Activated CD4-positive, alpha-beta memory T cell treated with anti-CD3 and anti-CD28 coated beads for 36 hours (primary cell): ENCODE measurements around the gene SLC11A2. TPM values are rescaled to one million over a fixed set of nuclear protein-coding genes. Genes with fewer than 3 reads are reported as not detected.

Source experiments
- CTCF ChIA-PET: fragments of 350-600 bp; sonication (Branson Sonifier 250); formaldehyde crosslinking; loops from one replicate; lab custom pipeline; 2021; ENCODE audit warnings: antibody characterized with exemption, inconsistent platforms; lab: Charles Lee
- POLR2A ChIA-PET: fragments of 350-600 bp; sonication (Branson Sonifier 250); formaldehyde crosslinking; loops from one replicate; lab custom pipeline; 2021; ENCODE audit warnings: antibody characterized with exemption; lab: Charles Lee
- DNase-seq: peaks from one replicate; pipeline ENCODE4 v3.0.0-alpha.2; 2020
- H3K27ac Mint-ChIP-seq: one replicate; pipeline ENCODE4 v1.8.0; 2021; ENCODE audit warnings: mixed read lengths
- H3K27me3 Mint-ChIP-seq: one replicate; pipeline ENCODE4 v1.8.0; 2021; ENCODE audit warnings: mixed read lengths
- H3K36me3 Mint-ChIP-seq: one replicate; pipeline ENCODE4 v1.8.0; 2021; ENCODE audit warnings: mixed read lengths
- H3K4me1 Mint-ChIP-seq: one replicate; pipeline ENCODE4 v1.8.0; 2021; ENCODE audit warnings: low read depth, mixed read lengths
- H3K4me3 Mint-ChIP-seq: one replicate; pipeline ENCODE4 v1.8.0; 2021; ENCODE audit warnings: mild to moderate bottlenecking, mixed read lengths
- H3K9me3 Mint-ChIP-seq: one replicate; pipeline ENCODE4 v1.8.0; 2021; ENCODE audit warnings: mixed read lengths
- intact Hi-C: fragments of 100-400 bp; cut with micrococcal nuclease; formaldehyde crosslinking; loops from one replicate; pipeline ENCODE4 v1.15.1; 2023
- total RNA-seq, 2 experiments: library from RNA; stranded (reverse); gene quantifications; one replicate each; pipeline ENCODE4 v1.2.3, GENCODE V29; 2021

The SLC11A2 gene
- total RNA-seq, 2 experiments from 2014 or later, result 41.4 to 41.6 TPM

- H3K27me3 Mint-ChIP-seq, result no peaks in the 10 kb centered on the region
- no peaks in the 10 kb centered on the region for H3K9me3 Mint-ChIP-seq
- peaks cover 28% of the 10 kb centered on the region for H3K4me1 Mint-ChIP-seq
- ChIA-PET POLR2A (interaction anchor here (0.9 to 2.0 kb wide), 3 partner anchors 9 to 31 kb away, joined by 3 to 6 read pairs (median 3); partner anchors contain the start of gene CSRNP2), CTCF (interaction anchor here (0.9 kb wide), 1 partner anchor 25 kb away, joined by 3 read pairs; no protein-coding TSS in a partner anchor)
- intact Hi-C loops, result no loop called here
- peaks cover 47% of the 10 kb centered on the region for H3K36me3 Mint-ChIP-seq
- H3K27ac Mint-ChIP-seq, result peak overlapping the region; percentile 58
- H3K4me3 Mint-ChIP-seq, result no peak overlapping the region
- no peak for DNase-seq
These were observed 25.6 kb upstream of the SLC11A2 start for GRCh38 chr12:51051787-51052186.

- Mint-ChIP-seq H3K36me3 (peaks cover 38% of the 10 kb centered on the region), H3K4me3 (peak overlapping the region; percentile 97), H3K27ac (peak overlapping the region; percentile 96), H3K4me1 (peaks cover 31% of the 10 kb centered on the region), H3K9me3 (no peaks in the 10 kb centered on the region), H3K27me3 (no peaks in the 10 kb centered on the region)
- no peak for DNase-seq
- intact Hi-C loops, result loop anchor here (2.0 to 5.0 kb wide), 2 partner anchors 273 to 291 kb away; partner anchors contain the start of gene BIN2
- ChIA-PET CTCF (interaction anchor here (0.8 to 1.5 kb wide), 2 partner anchors 12 to 291 kb away, joined by 3 to 6 read pairs; no protein-coding TSS in a partner anchor), POLR2A (interaction anchor here (0.7 to 2.9 kb wide), 9 partner anchors 12 to 406 kb away, joined by 3 to 13 read pairs (median 5); partner anchors contain the start of genes CSRNP2, POU6F1 and SLC11A2)
These were observed 23.3 kb upstream of the SLC11A2 start for GRCh38 chr12:51049525-51049924.

DNA sequence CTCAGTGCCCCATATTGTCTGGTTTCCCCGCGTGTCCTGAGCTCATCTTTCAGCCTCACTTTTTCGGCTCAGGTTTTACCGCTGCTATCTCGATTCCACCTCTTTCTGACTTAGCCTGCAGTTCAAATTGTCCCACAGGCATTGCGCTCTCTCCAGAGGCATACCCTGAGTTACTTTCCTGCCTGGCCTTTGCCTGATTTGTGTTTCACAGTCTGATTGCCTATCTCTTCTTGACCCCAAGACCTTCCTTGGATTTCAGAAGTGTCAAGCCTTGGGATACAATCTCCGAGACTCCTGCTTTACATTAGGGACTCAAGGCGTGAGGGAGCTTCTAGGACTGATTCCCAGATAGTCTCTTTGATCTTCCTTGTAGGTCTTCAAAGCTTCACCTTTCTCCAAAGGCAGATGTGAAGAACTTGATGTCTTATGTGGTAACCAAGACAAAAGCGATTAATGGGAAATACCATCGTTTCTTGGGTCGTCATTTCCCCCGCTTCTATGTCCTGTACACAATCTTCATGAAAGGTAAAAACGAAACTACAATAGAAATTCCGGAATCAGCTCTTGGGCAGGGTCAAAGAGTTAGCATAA, 22.6 kb upstream of the SLC11A2 start:
- intact Hi-C loops, result loop anchor here (1.0 to 5.0 kb wide), 6 partner anchors 22 to 292 kb away; partner anchors contain the start of genes BIN2, CSRNP2, DAZAP2 and SLC11A2
- Mint-ChIP-seq H3K4me3 (peak overlapping the region; percentile 97), H3K9me3 (no peaks in the 10 kb centered on the region), H3K27me3 (no peaks in the 10 kb centered on the region), H3K27ac (peak overlapping the region; percentile 96), H3K36me3 (peaks cover 32% of the 10 kb centered on the region), H3K4me1 (peaks cover 31% of the 10 kb centered on the region)
- POLR2A ChIA-PET, result interaction anchor here (1.0 to 2.9 kb wide), 9 partner anchors 14 to 284 kb away, joined by 3 to 13 read pairs (median 4); partner anchors contain the start of genes CSRNP2, POU6F1 and SLC11A2
- CTCF ChIA-PET, result interaction anchor here (0.6 to 3.4 kb wide), 10 partner anchors 13 to 1363 kb away, joined by 3 to 18 read pairs (median 5); partner anchors contain the start of genes POU6F1 and SLC11A2
- peak; percentile 27 for DNase-seq

GRCh38 chr12:51047655-51048540, 21.7 kb upstream of the SLC11A2 start, which contains the start of gene LETMD1:
Gene LETMD1, plus strand, starts transcription at chr12:51048327. Its CDS starts 30 bp downstream, at chr12:51048357.
- Mint-ChIP-seq H3K27me3 (no peaks in the 10 kb centered on the region), H3K9me3 (no peaks in the 10 kb centered on the region), H3K4me1 (peaks cover 31% of the 10 kb centered on the region), H3K4me3 (peak within 1 kb of the TSS; percentile 97), H3K27ac (peak within 1 kb of the TSS; percentile 96), H3K36me3 (peaks cover 26% of the 10 kb centered on the region)
- DNase-seq, result peak; percentile 95
- ChIA-PET POLR2A (interaction anchor here (1.0 to 2.9 kb wide), 7 partner anchors 15 to 283 kb away, joined by 3 to 13 read pairs (median 4); partner anchors contain the start of genes CSRNP2, POU6F1 and SLC11A2), CTCF (interaction anchor here (0.7 to 3.4 kb wide), 12 partner anchors 12 to 294 kb away, joined by 3 to 18 read pairs (median 4); partner anchors contain the start of gene SLC11A2)
- intact Hi-C loops, result loop anchor here (1.0 to 5.0 kb wide), 7 partner anchors 22 to 293 kb away; partner anchors contain the start of genes BIN2, CSRNP2, DAZAP2 and POU6F1

- Mint-ChIP-seq H3K36me3 (no peaks in the 10 kb centered on the region), H3K27ac (no peak overlapping the region), H3K9me3 (no peaks in the 10 kb centered on the region), H3K27me3 (no peaks in the 10 kb centered on the region), H3K4me1 (peaks cover 4% of the 10 kb centered on the region), H3K4me3 (no peak overlapping the region)
- intact Hi-C loops, result no loop called here
- ChIA-PET CTCF (interaction anchor here (1.3 kb wide), 1 partner anchor 11 kb away, joined by 4 read pairs; no protein-coding TSS in a partner anchor), POLR2A (no interaction called here)
- DNase-seq, result no peak
These were observed 10.1 kb upstream of the SLC11A2 start for GRCh38 chr12:51036279-51036678.

- H3K9me3 Mint-ChIP-seq, result no peaks in the 10 kb centered on the region
- peak; percentile 14 for DNase-seq
- H3K27me3 Mint-ChIP-seq, result peaks cover 4% of the 10 kb centered on the region
- POLR2A ChIA-PET, result no interaction called here
- no peak overlapping the region for H3K4me3 Mint-ChIP-seq
- peaks cover 4% of the 10 kb centered on the region for H3K4me1 Mint-ChIP-seq
- H3K36me3 Mint-ChIP-seq, result no peaks in the 10 kb centered on the region
- CTCF ChIA-PET, result interaction anchor here (0.6 to 1.0 kb wide), 3 partner anchors 14 to 1811 kb away, joined by 3 to 5 read pairs (median 3); no protein-coding TSS in a partner anchor
- no peak overlapping the region for H3K27ac Mint-ChIP-seq
- intact Hi-C loops, result no loop called here
These were observed 7.4 kb upstream of the SLC11A2 start for GRCh38 chr12:51033457-51034089.

- Mint-ChIP-seq H3K27me3 (peaks cover 4% of the 10 kb centered on the region), H3K4me1 (peaks cover 3% of the 10 kb centered on the region), H3K27ac (no peak overlapping the region), H3K4me3 (no peak overlapping the region), H3K36me3 (no peaks in the 10 kb centered on the region), H3K9me3 (no peaks in the 10 kb centered on the region)
- POLR2A ChIA-PET, result interaction anchor here (0.6 kb wide), 1 partner anchor 268 kb away, joined by 4 read pairs; no protein-coding TSS in a partner anchor
- intact Hi-C loops, result no loop called here
- CTCF ChIA-PET, result interaction anchor here (0.7 to 1.5 kb wide), 3 partner anchors 15 to 1737 kb away, joined by 3 read pairs; no protein-coding TSS in a partner anchor
- DNase-seq, result no peak
These were observed 6.9 kb upstream of the SLC11A2 start for GRCh38 chr12:51033048-51033447.

- POLR2A ChIA-PET, result interaction anchor here (5.8 kb wide), 1 partner anchor 16 kb away, joined by 47 read pairs; no protein-coding TSS in a partner anchor
- H3K27ac Mint-ChIP-seq, result no peak overlapping the region
- H3K4me1 Mint-ChIP-seq, result peaks cover 27% of the 10 kb centered on the region
- H3K27me3 Mint-ChIP-seq, result peaks cover 4% of the 10 kb centered on the region
- H3K36me3 Mint-ChIP-seq, result peaks cover 5% of the 10 kb centered on the region
- CTCF ChIA-PET, result interaction anchor here (0.8 to 5.0 kb wide), 8 partner anchors 14 to 264 kb away, joined by 3 to 52 read pairs (median 10); partner anchors contain the start of genes ATF1 and LETMD1
- H3K4me3 Mint-ChIP-seq, result no peak overlapping the region
- no peaks in the 10 kb centered on the region for H3K9me3 Mint-ChIP-seq
- DNase-seq, result no peak
- intact Hi-C loops, result loop anchor here (1.0 to 10.0 kb wide), 6 partner anchors 41 to 1274 kb away; partner anchors contain the start of genes BIN2 and DIP2B
These were observed 2.6 kb upstream of the SLC11A2 start for GRCh38 chr12:51028813-51029150.

DNA sequence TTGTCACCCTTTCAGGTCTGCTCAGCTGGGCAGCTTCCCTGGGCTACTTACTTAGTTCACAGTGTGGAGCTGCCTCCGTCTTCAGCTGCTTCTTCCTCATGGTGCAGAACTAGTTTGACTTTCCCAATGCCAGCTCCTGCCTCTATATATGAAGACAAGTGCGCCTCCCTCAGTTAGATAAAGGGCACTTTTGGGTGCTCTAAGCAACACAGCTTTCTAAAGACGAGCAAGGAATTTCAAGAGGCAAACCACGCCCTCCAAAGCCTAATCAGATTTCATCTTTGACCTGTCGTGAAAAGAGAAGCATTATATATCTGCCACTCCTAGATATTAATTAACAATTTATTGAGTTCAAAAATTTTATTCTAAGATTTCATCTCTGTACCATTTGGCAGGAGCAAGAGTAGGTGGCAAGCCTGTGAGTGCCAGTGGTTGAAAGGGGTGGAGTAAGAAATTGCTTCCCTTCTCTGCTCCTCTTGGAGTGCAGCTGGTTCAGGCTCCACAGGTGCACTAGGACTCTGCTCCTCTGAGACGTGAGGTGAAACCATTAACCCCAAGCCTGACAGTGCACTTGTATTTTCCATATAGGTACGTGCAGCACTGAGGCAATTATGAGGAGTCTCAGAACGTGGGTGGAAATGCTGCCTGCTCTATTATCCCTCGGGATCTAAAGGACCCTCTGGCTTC, 2.1 kb upstream of the SLC11A2 start:
- Mint-ChIP-seq H3K36me3 (peaks cover 8% of the 10 kb centered on the region), H3K27ac (no peak overlapping the region), H3K9me3 (no peaks in the 10 kb centered on the region), H3K4me3 (peak overlapping the region; percentile 59), H3K27me3 (peaks cover 4% of the 10 kb centered on the region), H3K4me1 (peaks cover 32% of the 10 kb centered on the region)
- CTCF ChIA-PET, result interaction anchor here (0.6 to 5.0 kb wide), 16 partner anchors 15 to 313 kb away, joined by 3 to 52 read pairs (median 4); partner anchors contain the start of genes ATF1, DAZAP2 and LETMD1
- intact Hi-C loops, result loop anchor here (1.0 to 10.0 kb wide), 6 partner anchors 41 to 1273 kb away; partner anchors contain the start of genes BIN2 and DIP2B
- DNase-seq, result peak; percentile 38
- POLR2A ChIA-PET, result interaction anchor here (5.8 kb wide), 1 partner anchor 16 kb away, joined by 47 read pairs; no protein-coding TSS in a partner anchor

- peaks cover 4% of the 10 kb centered on the region for H3K27me3 Mint-ChIP-seq
- peak overlapping the region; percentile 59 for H3K4me3 Mint-ChIP-seq
- H3K27ac Mint-ChIP-seq, result peak overlapping the region; percentile 38
- POLR2A ChIA-PET, result interaction anchor here (0.7 to 5.8 kb wide), 4 partner anchors 15 to 263 kb away, joined by 3 to 47 read pairs (median 6); no protein-coding TSS in a partner anchor
- H3K36me3 Mint-ChIP-seq, result peaks cover 9% of the 10 kb centered on the region
- intact Hi-C loops, result loop anchor here (5.0 to 10.0 kb wide), 4 partner anchors 95 to 1273 kb away; partner anchors contain the start of genes BIN2 and DIP2B
- no peak for DNase-seq
- H3K9me3 Mint-ChIP-seq, result no peaks in the 10 kb centered on the region
- H3K4me1 Mint-ChIP-seq, result peaks cover 36% of the 10 kb centered on the region
- CTCF ChIA-PET, result interaction anchor here (0.6 to 5.0 kb wide), 18 partner anchors 17 to 325 kb away, joined by 3 to 52 read pairs (median 4); partner anchors contain the start of genes ATF1, DAZAP2 and LETMD1
These were observed 1.2 kb upstream of the SLC11A2 start for GRCh38 chr12:51027342-51027835.
